Liver (tissue), 9 donors: ENCODE results near the gene IL21R. TPM values are rescaled to one million over a fixed set of nuclear protein-coding genes. Genes with fewer than 3 reads are reported as not detected.

Experiments used
- DNase-seq: peaks from one replicate; pipeline ENCODE4 v3.0.0-alpha.2; 2017; ENCODE audit warnings: low spot score
- H3K27ac ChIP-seq, 2 donors: one replicate each; pipeline ENCODE4 v1.7.0; 2013; ENCODE audit warnings: inconsistent platforms in 2 of 2, low read length in 2 of 2, control low read depth in 1 of 2, low read depth in 1 of 2, mild to moderate bottlenecking in 1 of 2
- H3K27me3 ChIP-seq, 4 donors: one replicate each; pipeline versions ENCODE4 v1.6.1 to v1.7.0; 2013; ENCODE audit warnings: low read length in 3 of 4, inconsistent platforms in 1 of 4, mild to moderate bottlenecking in 1 of 4, moderate library complexity in 1 of 4; ENCODE audit not compliant: control insufficient read depth in 4 of 4, insufficient read depth in 4 of 4
- H3K36me3 ChIP-seq, 4 donors: one replicate each; pipeline versions ENCODE4 v1.6.1 to v1.7.0; 2013; ENCODE audit warnings: low read length in 3 of 4, mild to moderate bottlenecking in 3 of 4, low read depth in 1 of 4, moderate library complexity in 1 of 4; ENCODE audit not compliant: control insufficient read depth in 4 of 4, insufficient read depth in 3 of 4
- H3K4me1 ChIP-seq, 4 donors: one replicate each; pipeline versions ENCODE4 v1.6.1 to v1.7.0; 2013; ENCODE audit warnings: low read length in 3 of 4, mild to moderate bottlenecking in 3 of 4, moderate library complexity in 1 of 4; ENCODE audit not compliant: control insufficient read depth in 4 of 4, insufficient read depth in 4 of 4
- H3K4me3 ChIP-seq, 3 donors: one replicate each; pipeline versions ENCODE4 v1.6.1 to v1.7.0; 2013; ENCODE audit warnings: low read length in 3 of 3, control low read depth in 1 of 3, low read depth in 1 of 3, mild to moderate bottlenecking in 1 of 3
- H3K9ac ChIP-seq, 2 donors: one replicate each; pipeline ENCODE4 v1.7.0; 2013; ENCODE audit warnings: low read length in 2 of 2, mild to moderate bottlenecking in 2 of 2, moderate library complexity in 2 of 2, control low read depth in 1 of 2, low read depth in 1 of 2
- H3K9me3 ChIP-seq, 4 donors: one replicate each; pipeline versions ENCODE4 v1.6.1 to v1.7.0; 2013; ENCODE audit warnings: low read length in 3 of 4; ENCODE audit not compliant: control insufficient read depth in 4 of 4
- ATF3 ChIP-seq: IDR thresholded peaks from 2 replicates; pipeline ENCODE4 v1.6.1; 2016; ENCODE audit warnings: antibody characterized with exemption
- CTCF ChIP-seq: fragments of 150-350 bp; IDR thresholded peaks from 2 replicates; pipeline ENCODE4 v1.5.1; 2017; ENCODE audit warnings: improper control_type of control experiment, low read depth, low read length; ENCODE audit not compliant: missing input control
- EGR1 ChIP-seq, 2 donors: IDR thresholded peaks; 2 replicates each; pipeline ENCODE4 v1.6.1; 2016 to 2018; ENCODE audit warnings: antibody characterized with exemption in 2 of 2, low read depth in 2 of 2
- FOXA1 ChIP-seq: IDR thresholded peaks from 2 replicates; pipeline ENCODE4 v1.6.1; 2016; ENCODE audit warnings: antibody characterized with exemption
- FOXA2 ChIP-seq: IDR thresholded peaks from 2 replicates; pipeline ENCODE4 v1.6.1; 2016; ENCODE audit warnings: antibody characterized with exemption
- GABPA ChIP-seq, 2 donors: IDR thresholded peaks in 1 of 2; conservative IDR thresholded peaks in 1 of 2; 2 replicates each; pipeline ENCODE4 v1.6.1; 2016; ENCODE audit warnings: antibody characterized with exemption in 2 of 2, mild to moderate bottlenecking in 1 of 2, moderate library complexity in 1 of 2
- HNF4A ChIP-seq, 2 donors: conservative IDR thresholded peaks; 2 replicates each; pipeline ENCODE4 v1.6.1; 2016; ENCODE audit warnings: antibody characterized with exemption in 2 of 2, mild to moderate bottlenecking in 2 of 2
- JUND ChIP-seq, 2 donors: IDR thresholded peaks; 2 replicates each; pipeline ENCODE4 v1.6.1; 2016; ENCODE audit warnings: antibody characterized with exemption in 2 of 2
- NR2F2 ChIP-seq: IDR thresholded peaks from 2 replicates; pipeline ENCODE4 v1.6.1; 2016; ENCODE audit warnings: antibody characterized with exemption
- RAD21 ChIP-seq, 2 donors: IDR thresholded peaks; 2 replicates each; pipeline ENCODE4 v1.6.1; 2016; ENCODE audit warnings: antibody characterized with exemption in 2 of 2, mild to moderate bottlenecking in 2 of 2
- REST ChIP-seq: IDR thresholded peaks from 2 replicates; pipeline ENCODE4 v1.6.1; 2016; ENCODE audit warnings: antibody characterized with exemption, mild to moderate bottlenecking
- SP1 ChIP-seq: IDR thresholded peaks from 2 replicates; pipeline ENCODE4 v1.6.1; 2018; ENCODE audit warnings: antibody characterized with exemption, mild to moderate bottlenecking
- TAF1 ChIP-seq: conservative IDR thresholded peaks from 2 replicates; pipeline ENCODE4 v1.6.1; 2016; ENCODE audit warnings: antibody characterized with exemption, mild to moderate bottlenecking
- YY1 ChIP-seq: IDR thresholded peaks from 2 replicates; pipeline ENCODE4 v1.6.1; 2016; ENCODE audit warnings: antibody characterized with exemption, mild to moderate bottlenecking
- ZBTB33 ChIP-seq: IDR thresholded peaks from 2 replicates; pipeline ENCODE4 v1.6.1; 2016; ENCODE audit warnings: antibody characterized with exemption
- WGBS: extraction: QIAGEN DNeasy Blood & Tissue Kit; methylation state at CpG from one replicate; pipeline ENCODE4 v1.1.7; 2013; 5-methylcytosine and 5-hydroxymethylcytosine counted together
- polyA plus RNA-seq, 2 donors: library from polyadenylated mRNA; stranded (reverse) in 1 of 2; unstranded in 1 of 2; fragments of 200-250 nt in 1 of 2; fragments of >200 nt in 1 of 2; fragmentation: Nextera tagmentation in 1 of 2; extraction: Ambion mirVana in 1 of 2; gene quantifications; one replicate each; pipeline versions ENCODE4 v1.2.1 to v1.2.3, GENCODE V29; 2013 to 2015
- total RNA-seq, 2 donors: library from RNA; depleted of rRNA; stranded (reverse); fragments of >200 nt; gene quantifications; one replicate each; pipeline ENCODE4 v1.2.3, GENCODE V29; 2014
- TF ChIP-seq, protein P1 (sequence below): IDR thresholded peaks from 2 replicates; pipeline ENCODE4 v1.6.1; 2016; ENCODE audit warnings: antibody characterized with exemption
- donor health status: healthy.
- donor health status: healthy.
- donor health status: healthy.
- donor health status: healthy.
- donor health status: healthy.

The IL21R gene
- total and polyA plus RNA-seq, 4 donors, result 0.19 to 0.84 (median 0.39) TPM

DNA sequence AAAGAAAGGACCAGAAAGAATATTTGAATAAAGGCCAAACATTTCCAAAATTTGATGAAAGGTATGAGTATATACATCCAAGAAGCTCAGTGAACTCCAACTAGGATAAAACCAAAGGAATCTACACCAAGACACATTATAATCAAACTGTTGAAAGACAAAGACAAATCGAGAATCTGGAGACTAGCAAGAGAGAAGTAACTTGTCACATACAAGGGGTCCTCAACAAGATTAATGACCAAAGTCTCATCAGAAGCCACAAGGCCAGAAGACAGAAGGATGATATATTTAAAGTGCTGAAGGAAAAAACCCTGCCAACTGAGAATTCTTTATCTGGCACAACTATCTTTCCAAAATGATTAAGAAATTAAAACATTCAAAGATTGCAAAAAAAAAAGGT, 9.3 kb upstream of the IL21R start:
- Histone ChIP-seq H3K27me3 (no peaks in the 10 kb centered on the region), H3K4me3 (no peak overlapping the region), H3K9me3 (peaks cover 0 to 5% (median 0%) of the 10 kb centered on the region in 4 donors), H3K4me1 (no peaks in the 10 kb centered on the region), H3K27ac (no peak overlapping the region), H3K36me3 (no peaks in the 10 kb centered on the region), H3K9ac (no peak overlapping the region)
- TF ChIP-seq ZBTB33 (no peak), ATF3 (no peak), YY1 (no peak), TAF1 (no peak), FOXA2 (no peak), REST (no peak), SP1 (no peak), GABPA (IDR thresholded peaks at IDR 0.05 in 1 of 2, conservative IDR thresholded peaks at IDR 0.05 in 1 of 2) (no peak), CTCF (no peak), JUND (IDR thresholded peaks at IDR 0.05) (no peak), FOXA1 (no peak)
- no peak for DNase-seq
- WGBS, result 71% methylated on average over 1 of the region's 1 CpG

GRCh38 chr16:27394516-27394915, 7.5 kb upstream of the IL21R start:
- DNase-seq, result no peak
- H3K36me3 ChIP-seq, result no peaks in the 10 kb centered on the region
- no peak overlapping the region for H3K9ac ChIP-seq
- H3K27ac ChIP-seq, result no peak overlapping the region
- peaks cover 0 to 5% (median 0%) of the 10 kb centered on the region in 4 donors for H3K9me3 ChIP-seq
- no peaks in the 10 kb centered on the region for H3K4me1 ChIP-seq
- no peaks in the 10 kb centered on the region for H3K27me3 ChIP-seq
- no peak overlapping the region for H3K4me3 ChIP-seq
- TF ChIP-seq ZBTB33, result no peak
- TF ChIP-seq NR2F2, result no peak
- TF ChIP-seq JUND (IDR thresholded peaks at IDR 0.05), result no peak
- TF ChIP-seq GABPA (IDR thresholded peaks at IDR 0.05 in 1 of 2, conservative IDR thresholded peaks at IDR 0.05 in 1 of 2), result no peak
- TF ChIP-seq REST, result no peak
- no peak for TF ChIP-seq ATF3
- TF ChIP-seq EGR1 (IDR thresholded peaks at IDR 0.05; ENCODE audit: low read depth in 2 of 2), result no peak
- TF ChIP-seq YY1, result no peak
- TF ChIP-seq TAF1, result no peak
- no peak for TF ChIP-seq HNF4A (conservative IDR thresholded peaks at IDR 0.05)
- TF ChIP-seq RAD21 (IDR thresholded peaks at IDR 0.05), result no peak
- TF ChIP-seq, protein P1, sequence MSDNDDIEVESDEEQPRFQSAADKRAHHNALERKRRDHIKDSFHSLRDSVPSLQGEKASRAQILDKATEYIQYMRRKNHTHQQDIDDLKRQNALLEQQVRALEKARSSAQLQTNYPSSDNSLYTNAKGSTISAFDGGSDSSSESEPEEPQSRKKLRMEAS, result no peak
- TF ChIP-seq FOXA2, result no peak
